Mesenchymal stem cell (in vitro differentiated cells and primary cell): ENCODE measurements around the gene KCNK5.

ENCODE experiments used
- DNase-seq: peaks from one replicate; pipeline ENCODE4 v3.0.0-alpha.2; 2013
- H2AFZ ChIP-seq: one replicate; pipeline ENCODE4 v1.6.1; 2013; ENCODE audit warnings: low read depth, mild to moderate bottlenecking, control low read depth, inconsistent platforms, low read length, moderate library complexity
- H2AK5ac ChIP-seq: 2 replicates; pipeline ENCODE4 v1.6.1; 2013; ENCODE audit warnings: low read length, moderate library complexity, mild to moderate bottlenecking, inconsistent platforms; ENCODE audit not compliant: severe bottlenecking
- H2BK120ac ChIP-seq: one replicate; pipeline ENCODE4 v1.6.1; 2013; ENCODE audit warnings: low read depth, mild to moderate bottlenecking, inconsistent platforms, low read length, moderate library complexity
- H2BK12ac ChIP-seq, 2 experiments: one replicate each; pipeline ENCODE4 v1.6.1; 2013; ENCODE audit warnings: inconsistent platforms in 2 of 2, low read length in 2 of 2, mild to moderate bottlenecking in 2 of 2, moderate library complexity in 2 of 2, control low read depth in 1 of 2
- H2BK15ac ChIP-seq: one replicate; pipeline ENCODE4 v1.6.1; 2013; ENCODE audit warnings: mild to moderate bottlenecking, low read depth, inconsistent platforms; ENCODE audit not compliant: poor library complexity, severe bottlenecking
- H2BK5ac ChIP-seq: 2 replicates; pipeline ENCODE4 v1.6.1; 2013; ENCODE audit warnings: low read depth, mild to moderate bottlenecking, low read length, control low read depth, inconsistent platforms; ENCODE audit not compliant: poor library complexity, severe bottlenecking
- H3K14ac ChIP-seq, 2 experiments: one replicate each; pipeline ENCODE4 v1.6.1; 2013; ENCODE audit warnings: inconsistent platforms in 2 of 2, low read length in 2 of 2, control low read depth in 1 of 2, mild to moderate bottlenecking in 1 of 2, moderate library complexity in 1 of 2
- H3K18ac ChIP-seq, 2 experiments: one replicate each; pipeline ENCODE4 v1.6.1; 2013; ENCODE audit warnings: inconsistent platforms in 2 of 2, low read length in 2 of 2, control low read depth in 1 of 2, low read depth in 1 of 2, mild to moderate bottlenecking in 1 of 2
- H3K23ac ChIP-seq, 2 experiments: one replicate each; pipeline ENCODE4 v1.6.1; 2013; ENCODE audit warnings: inconsistent platforms in 2 of 2, low read length in 2 of 2, mild to moderate bottlenecking in 2 of 2, moderate library complexity in 2 of 2, control low read depth in 1 of 2
- H3K27ac ChIP-seq: 2 replicates; pipeline ENCODE4 v1.5.1; 2013; ENCODE audit warnings: mild to moderate bottlenecking, moderate library complexity, low read length, control low read depth, inconsistent platforms; ENCODE audit not compliant: poor library complexity, severe bottlenecking
- H3K27me3 ChIP-seq, 2 experiments: 2 replicates each; pipeline versions ENCODE4 v1.6.1 to v1.7.0; 2013; ENCODE audit warnings: low read length in 2 of 2, mild to moderate bottlenecking in 2 of 2, moderate library complexity in 2 of 2, control low read depth in 1 of 2, inconsistent platforms in 1 of 2; ENCODE audit not compliant: control insufficient read depth in 1 of 2, insufficient read depth in 1 of 2
- H3K36me3 ChIP-seq, 2 experiments: 2 replicates each; pipeline versions ENCODE4 v1.6.1 to v1.7.0; 2013; ENCODE audit warnings: low read length in 2 of 2, control low read depth in 1 of 2, inconsistent platforms in 1 of 2, low read depth in 1 of 2, mild to moderate bottlenecking in 1 of 2; ENCODE audit not compliant: insufficient read depth in 2 of 2, control insufficient read depth in 1 of 2
- H3K4ac ChIP-seq, 2 experiments: one replicate each; pipeline ENCODE4 v1.6.1; 2013; ENCODE audit warnings: inconsistent platforms in 2 of 2, low read length in 2 of 2, mild to moderate bottlenecking in 2 of 2, moderate library complexity in 2 of 2, control low read depth in 1 of 2, low read depth in 1 of 2
- H3K4me1 ChIP-seq: 2 replicates; pipeline ENCODE4 v1.6.1; 2013; ENCODE audit warnings: low read depth, low read length, control low read depth; ENCODE audit not compliant: control insufficient read depth, insufficient read depth
- H3K4me2 ChIP-seq: 2 replicates; pipeline ENCODE4 v1.6.1; 2013; ENCODE audit warnings: low read length, mild to moderate bottlenecking, inconsistent platforms; ENCODE audit not compliant: poor library complexity, severe bottlenecking
- H3K4me3 ChIP-seq, 2 experiments: 2 replicates each; pipeline versions ENCODE4 v1.5.1 to v1.7.0; 2013; ENCODE audit warnings: low read length in 2 of 2, mild to moderate bottlenecking in 2 of 2, control low read depth in 1 of 2, low read depth in 1 of 2; ENCODE audit not compliant: insufficient read depth in 1 of 2
- H3K79me1 ChIP-seq: replicated peaks from 2 replicates; pipeline ENCODE4 v1.6.1; 2013; ENCODE audit warnings: mild to moderate bottlenecking, control low read depth, low read length, inconsistent platforms; ENCODE audit not compliant: poor library complexity, severe bottlenecking
- H3K9ac ChIP-seq: 2 replicates; pipeline ENCODE4 v1.7.0; 2013; ENCODE audit warnings: mild to moderate bottlenecking, low read length, moderate library complexity
- H3K9me3 ChIP-seq: 2 replicates; pipeline ENCODE4 v1.7.0; 2013; ENCODE audit warnings: mild to moderate bottlenecking, low read length; ENCODE audit not compliant: control insufficient read depth
- H4K8ac ChIP-seq: one replicate; pipeline ENCODE4 v1.6.1; 2013; ENCODE audit warnings: inconsistent platforms, mild to moderate bottlenecking, low read length, moderate library complexity
- H4K91ac ChIP-seq: one replicate; pipeline ENCODE4 v1.6.1; 2013; ENCODE audit warnings: mild to moderate bottlenecking, low read length, inconsistent platforms
- WGBS: methylation state at CpG from one replicate; pipeline ENCODE4 v1.1.7; 2013; ENCODE audit warnings: mixed read lengths; 5-methylcytosine and 5-hydroxymethylcytosine counted together

The KCNK5 gene

DNA sequence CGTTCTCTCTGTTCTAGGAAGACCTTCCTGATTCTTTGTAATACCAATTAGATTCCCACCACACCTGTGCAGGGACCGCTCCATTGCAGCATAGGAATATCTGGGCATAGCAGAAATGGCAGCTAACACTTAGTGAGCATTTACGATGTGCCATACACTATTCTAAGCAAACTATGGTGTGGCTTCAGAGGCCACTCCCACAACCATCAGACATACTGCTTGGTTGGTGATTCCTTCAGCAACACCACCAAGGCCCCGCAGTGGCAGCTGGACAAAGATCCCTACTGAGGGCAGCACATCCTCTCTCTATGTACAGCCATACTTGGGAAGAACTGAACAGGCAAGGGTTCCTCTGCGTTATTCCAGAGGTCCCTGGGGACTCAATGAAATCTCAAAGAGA lies 6.2 kb downstream of the KCNK5 start:
- Histone ChIP-seq H3K4me1 (no peaks in the 10 kb centered on the region), H3K79me1 (no peaks in the 10 kb centered on the region), H3K27ac (no peak overlapping the region), H2BK5ac (no peak overlapping the region), H2AK5ac (no peak overlapping the region), H3K36me3 (no peaks in the 10 kb centered on the region), H3K23ac (no peak overlapping the region), H2BK15ac (no peak overlapping the region), H3K4ac (no peak overlapping the region), H3K18ac (no peak overlapping the region), H3K4me3 (no peak overlapping the region), H3K14ac (no peak overlapping the region), H2BK120ac (no peak overlapping the region), H3K27me3 (peaks cover 9 to 24% of the 10 kb centered on the region in 2 experiments), H3K9me3 (no peaks in the 10 kb centered on the region), H4K8ac (no peak overlapping the region), H3K9ac (no peak overlapping the region), H2BK12ac (no peak overlapping the region), H2AFZ (no peak overlapping the region), H3K4me2 (no peak overlapping the region), H4K91ac (no peak overlapping the region)
- WGBS, result 87% methylated on average over 5 of the region's 5 CpGs
- DNase-seq, result no peak

DNA sequence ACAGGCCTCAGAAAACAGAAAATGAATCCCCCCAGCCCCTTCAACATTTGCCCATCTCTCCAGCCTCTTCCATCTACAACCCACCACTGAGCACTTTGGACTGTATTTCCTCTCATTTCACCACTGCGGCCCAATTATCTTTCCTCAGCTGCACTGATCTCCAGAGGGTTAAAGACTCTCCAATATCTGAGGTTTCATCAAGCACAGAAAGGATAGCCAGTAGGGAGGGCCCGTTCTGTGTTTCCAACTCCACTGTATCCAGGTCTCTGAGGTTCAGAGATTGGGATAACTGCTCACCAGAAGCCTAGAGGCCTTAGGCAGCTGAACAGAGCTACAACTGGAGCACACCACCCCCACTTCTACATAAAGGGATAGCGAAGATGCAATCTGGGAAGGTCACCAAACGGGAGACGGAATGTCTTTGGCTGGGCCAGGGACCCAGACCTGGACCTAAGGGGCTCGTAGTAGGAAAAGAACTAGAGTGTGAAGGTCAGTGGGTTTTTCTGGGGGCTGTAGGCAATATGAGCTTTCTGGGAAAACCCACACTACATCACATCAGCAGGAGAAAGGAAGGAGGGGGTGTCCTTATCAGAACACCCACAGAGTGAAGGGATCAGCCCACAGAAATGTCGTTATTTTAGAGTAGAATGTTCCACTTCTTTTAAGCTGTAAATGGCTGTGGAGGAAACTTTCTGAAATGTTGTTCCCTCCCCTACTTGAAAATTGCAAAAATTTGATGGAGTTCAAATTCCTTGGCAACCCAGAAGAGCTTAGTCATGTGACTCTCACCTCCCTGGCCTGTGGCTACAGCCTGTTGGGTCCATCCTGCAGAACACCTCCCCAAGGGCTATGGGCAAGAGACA lies 7.3 kb downstream of the KCNK5 start:
- H4K91ac ChIP-seq, result no peak overlapping the region
- no peak overlapping the region for H3K4me2 ChIP-seq
- no peak overlapping the region for H2BK12ac ChIP-seq
- H3K4me1 ChIP-seq, result no peaks in the 10 kb centered on the region
- no peak overlapping the region for H3K18ac ChIP-seq
- H2BK120ac ChIP-seq, result no peak overlapping the region
- no peak overlapping the region for H2AFZ ChIP-seq
- 75% methylated on average over 7 of the region's 7 CpGs for WGBS
- no peak overlapping the region for H3K23ac ChIP-seq
- H3K4me3 ChIP-seq, result no peak overlapping the region
- DNase-seq, result no peak
- no peaks in the 10 kb centered on the region for H3K9me3 ChIP-seq
- no peak overlapping the region for H3K9ac ChIP-seq
- no peak overlapping the region for H2BK5ac ChIP-seq
- H3K79me1 ChIP-seq, result no peaks in the 10 kb centered on the region
- no peak overlapping the region for H3K4ac ChIP-seq
- no peak overlapping the region for H4K8ac ChIP-seq
- H3K27ac ChIP-seq, result no peak overlapping the region
- no peak overlapping the region for H2BK15ac ChIP-seq
- H3K27me3 ChIP-seq, result peaks cover 0 to 13% of the 10 kb centered on the region in 2 experiments
- no peak overlapping the region for H3K14ac ChIP-seq
- no peaks in the 10 kb centered on the region for H3K36me3 ChIP-seq
- H2AK5ac ChIP-seq, result no peak overlapping the region

DNA sequence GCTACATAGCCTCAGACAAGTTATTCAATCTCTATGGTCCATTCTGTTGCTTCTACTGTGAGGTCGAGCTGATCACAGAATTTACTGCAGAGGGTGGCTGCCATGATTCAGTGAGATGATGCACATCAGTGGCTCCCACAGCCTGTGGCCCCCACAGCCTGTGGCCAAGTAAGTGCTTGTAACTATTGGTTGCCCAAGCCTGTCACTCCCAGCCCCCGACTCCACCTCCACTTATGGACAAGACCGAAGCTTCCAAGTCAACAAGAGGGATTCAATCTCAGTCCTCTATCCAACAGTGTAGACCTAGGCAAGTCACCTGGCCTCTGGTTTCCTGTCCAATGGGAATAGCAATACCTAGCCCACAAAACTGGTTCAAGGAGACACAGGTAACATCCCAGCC lies 8.2 kb downstream of the KCNK5 start:
- Histone ChIP-seq H3K23ac (no peak overlapping the region), H2AK5ac (no peak overlapping the region), H3K9me3 (no peaks in the 10 kb centered on the region), H3K18ac (no peak overlapping the region), H3K14ac (no peak overlapping the region), H4K91ac (no peak overlapping the region), H3K27me3 (peaks cover 0 to 6% of the 10 kb centered on the region in 2 experiments), H3K4me1 (no peaks in the 10 kb centered on the region), H3K27ac (no peak overlapping the region), H3K4me3 (no peak overlapping the region), H2BK120ac (no peak overlapping the region), H4K8ac (no peak overlapping the region), H3K79me1 (no peaks in the 10 kb centered on the region), H2AFZ (no peak overlapping the region), H3K4ac (no peak overlapping the region), H2BK5ac (no peak overlapping the region), H3K9ac (no peak overlapping the region), H3K36me3 (no peaks in the 10 kb centered on the region), H2BK12ac (no peak overlapping the region), H3K4me2 (no peak overlapping the region), H2BK15ac (no peak overlapping the region)
- no peak for DNase-seq
- 77% methylated on average over 3 of the region's 3 CpGs for WGBS

DNA sequence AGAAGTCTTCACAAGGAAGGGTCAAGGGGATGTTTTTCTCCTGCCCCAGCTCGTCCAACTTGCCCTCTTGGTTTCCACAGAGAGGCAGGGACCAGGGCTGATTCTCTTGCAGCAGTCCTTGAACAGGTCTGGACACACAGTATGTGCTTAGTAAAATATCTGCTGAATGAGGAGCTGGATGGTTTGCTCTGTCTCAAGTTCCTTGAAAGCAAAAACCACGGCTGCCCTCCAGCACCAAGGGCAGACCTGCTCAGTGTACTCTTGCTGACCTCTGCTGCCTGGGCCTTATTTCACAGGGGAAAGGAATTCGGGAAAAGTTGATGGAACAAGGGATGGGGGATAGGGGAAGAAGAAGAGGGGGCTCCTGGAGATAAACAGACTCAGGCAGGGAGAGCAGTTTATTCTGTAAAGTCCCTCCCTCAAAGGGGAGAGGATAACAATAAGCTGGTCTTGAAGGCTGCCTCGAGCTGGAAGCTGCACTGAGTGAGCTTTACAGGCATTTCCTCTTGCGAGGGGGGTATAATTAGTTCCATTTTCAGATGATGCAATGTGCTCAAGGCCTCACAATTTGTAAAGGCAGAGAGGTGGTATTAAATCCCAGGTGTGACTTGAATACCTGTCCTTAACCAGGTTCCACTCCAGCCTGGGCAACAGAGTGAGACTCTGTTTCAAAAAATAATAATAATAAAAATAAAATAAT lies 10.3 kb downstream of the KCNK5 start:
- Histone ChIP-seq H3K4me3 (no peak overlapping the region), H3K27ac (no peak overlapping the region)

More for the DNA sequence above, 10.3 kb downstream of the KCNK5 start:
- Histone ChIP-seq H3K27me3 (no peaks in the 10 kb centered on the region), H3K4me2 (no peak overlapping the region), H3K4me1 (peaks cover 10% of the 10 kb centered on the region), H2AK5ac (no peak overlapping the region), H3K18ac (no peak overlapping the region), H2BK5ac (no peak overlapping the region), H3K36me3 (no peaks in the 10 kb centered on the region), H2BK12ac (no peak overlapping the region), H3K4ac (no peak overlapping the region), H3K14ac (no peak overlapping the region), H3K79me1 (no peaks in the 10 kb centered on the region), H2BK120ac (no peak overlapping the region), H4K8ac (no peak overlapping the region), H3K9me3 (no peaks in the 10 kb centered on the region), H2AFZ (no peak overlapping the region), H2BK15ac (no peak overlapping the region), H4K91ac (no peak overlapping the region), H3K23ac (no peak overlapping the region), H3K9ac (no peak overlapping the region)
- 44% methylated on average over 5 of the region's 5 CpGs for WGBS
- DNase-seq, result no peak
